ENCODE measurements around the gene CYTIP. TPM values are rescaled to one million over a fixed set of nuclear protein-coding genes. Genes with fewer than 3 reads are reported as not detected.

The CYTIP gene
- total and polyA plus RNA-seq, 12 donors: 0.72 to 6.7 (median 3.2) TPM

DNA sequence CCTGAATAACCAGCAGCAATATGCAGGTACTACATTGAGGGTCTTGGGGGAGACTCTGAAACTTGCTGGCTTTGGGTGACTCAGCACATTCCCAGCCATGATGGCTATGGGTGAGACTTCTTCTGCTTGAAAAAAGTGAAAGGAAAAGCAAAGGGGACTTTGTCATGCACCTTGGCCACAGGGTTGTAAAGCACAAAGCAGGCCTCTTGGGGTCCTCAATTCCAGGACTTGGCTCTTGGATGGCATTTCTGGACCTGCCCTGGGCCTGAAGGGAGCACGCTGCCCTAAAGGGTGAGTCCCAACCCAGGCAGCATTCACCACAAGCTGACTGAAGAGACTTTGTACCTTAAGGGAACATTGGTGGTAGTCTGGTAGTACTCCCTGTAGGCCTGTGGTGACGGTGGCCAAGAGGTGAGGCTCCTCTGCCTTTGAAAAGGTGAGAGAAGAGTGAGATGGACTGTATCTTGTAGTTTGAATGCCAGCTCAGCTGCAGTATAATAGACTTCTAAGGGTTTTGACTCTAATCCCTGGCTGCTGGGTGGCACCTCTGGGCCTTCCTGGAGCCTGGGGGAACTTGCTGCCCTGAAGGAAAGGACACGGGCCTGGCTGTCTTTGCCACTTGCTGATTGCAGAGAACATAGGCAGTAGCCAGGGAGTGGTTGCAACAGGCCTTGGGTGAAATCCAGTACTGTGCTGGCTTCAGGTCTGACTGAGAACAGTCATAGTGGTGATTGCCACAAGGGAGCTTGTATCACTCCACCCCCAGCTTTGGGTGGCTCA is 36.5 kb upstream of the CYTIP start:
- Histone ChIP-seq H3K27ac (no peak overlapping the region), H3K36me3 (replicated peaks in 1 of 2) (no peaks in the 10 kb centered on the region), H3K4me3 (no peak overlapping the region), H3K4me1 (replicated peaks in 1 of 2) (no peaks in the 10 kb centered on the region), H3K9me3 (replicated peaks in 1 of 3) (no peaks in the 10 kb centered on the region), H3K27me3 (no peaks in the 10 kb centered on the region)
- WGBS, 4 donors: 62 to 92% (median 77%) methylated on average over 3 of the region's 3 CpGs
- DNase-seq: peak in 5 of 7 donors; percentile 13 to 36 (median 25)
- TF ChIP-seq POLR2A (IDR thresholded peaks at IDR 0.05) (no peak), CTCF (IDR thresholded peaks at IDR 0.05) (no peak)
- intact Hi-C loops (cut with DNase I): loop anchor here in 1 of 2 donors (10.0 kb wide), 1 partner anchor 534 kb away; no protein-coding TSS in a partner anchor

DNA sequence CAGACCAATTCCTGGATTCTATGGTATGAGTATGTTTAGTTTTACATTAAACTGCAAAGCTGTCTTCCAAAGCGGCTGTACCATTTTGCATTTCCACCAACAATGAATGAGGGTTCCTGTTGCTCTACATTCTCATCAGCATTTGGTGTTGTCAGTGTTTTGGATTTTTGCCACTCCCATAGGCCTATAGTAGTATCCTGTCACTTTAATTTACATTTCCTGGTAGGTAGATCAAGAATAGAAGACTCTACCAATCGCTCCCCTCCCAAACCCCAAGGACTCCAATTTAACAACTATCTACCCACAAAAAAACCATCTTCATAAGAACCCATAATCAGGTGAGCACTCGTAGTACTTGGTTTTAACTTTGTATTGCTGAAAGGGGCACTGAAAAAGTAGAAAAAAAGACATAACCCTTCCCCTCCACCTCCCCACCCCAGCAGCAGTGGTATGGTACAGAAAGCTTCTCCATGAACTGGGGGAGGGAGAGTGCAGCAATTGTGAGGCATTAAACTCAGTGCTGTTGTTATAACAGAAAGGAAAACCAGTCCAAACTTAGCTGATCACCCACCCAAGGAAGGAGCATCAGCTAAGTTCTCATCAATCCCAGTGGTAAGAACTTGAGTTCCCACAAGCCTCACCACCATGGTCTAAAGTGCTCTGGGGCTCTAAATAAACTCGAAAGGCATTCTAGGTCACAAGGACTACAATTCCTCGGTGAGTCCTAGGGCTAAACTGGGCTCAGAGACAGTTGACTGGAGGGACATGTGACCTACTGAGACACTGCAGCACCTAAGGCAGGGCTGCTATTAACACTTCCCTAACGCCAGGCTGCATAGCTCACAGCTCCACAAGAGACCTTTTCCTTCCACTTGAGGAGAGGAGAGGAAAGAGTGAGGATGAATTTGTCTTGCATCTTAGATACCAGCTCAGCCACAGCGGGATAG is 35.5 kb upstream of the CYTIP start:
- Histone ChIP-seq H3K27ac (no peak overlapping the region), H3K4me3 (no peak overlapping the region), H3K9me3 (replicated peaks in 1 of 3) (no peaks in the 10 kb centered on the region), H3K36me3 (replicated peaks in 1 of 2) (no peaks in the 10 kb centered on the region), H3K4me1 (replicated peaks in 1 of 2) (no peaks in the 10 kb centered on the region), H3K27me3 (no peaks in the 10 kb centered on the region)
- WGBS, 4 donors: 73 to 84% (median 79%) methylated on average over 6 to 7 of the region's 7 CpGs
- DNase-seq: no peak
- TF ChIP-seq POLR2A (IDR thresholded peaks at IDR 0.05): no peak
- TF ChIP-seq CTCF (IDR thresholded peaks at IDR 0.05): no peak
- intact Hi-C loops (cut with DNase I): loop anchor here in 1 of 2 donors (10.0 kb wide), 1 partner anchor 535 kb away; no protein-coding TSS in a partner anchor

- no peaks in the 10 kb centered on the region for H3K27me3 ChIP-seq
- no peak overlapping the region for H3K4me3 ChIP-seq
- no peaks in the 10 kb centered on the region for H3K4me1 ChIP-seq (replicated peaks in 1 of 2)
- intact Hi-C loops (cut with DNase I): no loop called here
- no peak for DNase-seq
- H3K9me3 ChIP-seq (replicated peaks in 1 of 3): no peaks in the 10 kb centered on the region
- TF ChIP-seq POLR2A (IDR thresholded peaks at IDR 0.05) (no peak), CTCF (IDR thresholded peaks at IDR 0.05) (no peak)
- no peaks in the 10 kb centered on the region for H3K36me3 ChIP-seq (replicated peaks in 1 of 2)
- no peak overlapping the region for H3K27ac ChIP-seq
Measured at GRCh38 chr2:157477919-157478318, 34.0 kb upstream of the CYTIP start.

GRCh38 chr2:157476953-157477709 is 33.2 kb upstream of the CYTIP start:
- Histone ChIP-seq H3K9me3 (replicated peaks in 1 of 3) (no peaks in the 10 kb centered on the region), H3K27ac (no peak overlapping the region), H3K27me3 (no peaks in the 10 kb centered on the region), H3K4me1 (replicated peaks in 1 of 2) (no peaks in the 10 kb centered on the region), H3K4me3 (no peak overlapping the region), H3K36me3 (replicated peaks in 1 of 2) (no peaks in the 10 kb centered on the region)
- no peak for DNase-seq
- TF ChIP-seq POLR2A (IDR thresholded peaks at IDR 0.05) (no peak), CTCF (IDR thresholded peaks at IDR 0.05) (no peak)
- intact Hi-C loops (cut with DNase I): no loop called here

Data from adrenal gland (tissue), 12 donors.